Transverse colon (tissue), 3 donors: Measurements from ENCODE around the gene CHST11.

ENCODE experiments used
- POLR2A ChIP-seq: fragments of 450-650 bp; IDR thresholded peaks from one replicate; pipeline ENCODE4 v1.6.1; 2016; ENCODE audit warnings: antibody characterized with exemption, mild to moderate bottlenecking, moderate library complexity
- TF ChIP-seq, protein P1 (sequence below), 5 experiments: fragments of 200-600 bp in 3 of 5; fragments of 450-650 bp in 2 of 5; sonication (generic) in 3 of 5; IDR thresholded peaks; 1 replicate in 2 of 5; 2 replicates in 3 of 5; pipeline ENCODE4 v1.5.1; 2016 to 2017; ENCODE audit warnings: antibody characterized with exemption in 5 of 5, inconsistent platforms in 3 of 5, mild to moderate bottlenecking in 2 of 5, moderate library complexity in 1 of 5

DNA sequence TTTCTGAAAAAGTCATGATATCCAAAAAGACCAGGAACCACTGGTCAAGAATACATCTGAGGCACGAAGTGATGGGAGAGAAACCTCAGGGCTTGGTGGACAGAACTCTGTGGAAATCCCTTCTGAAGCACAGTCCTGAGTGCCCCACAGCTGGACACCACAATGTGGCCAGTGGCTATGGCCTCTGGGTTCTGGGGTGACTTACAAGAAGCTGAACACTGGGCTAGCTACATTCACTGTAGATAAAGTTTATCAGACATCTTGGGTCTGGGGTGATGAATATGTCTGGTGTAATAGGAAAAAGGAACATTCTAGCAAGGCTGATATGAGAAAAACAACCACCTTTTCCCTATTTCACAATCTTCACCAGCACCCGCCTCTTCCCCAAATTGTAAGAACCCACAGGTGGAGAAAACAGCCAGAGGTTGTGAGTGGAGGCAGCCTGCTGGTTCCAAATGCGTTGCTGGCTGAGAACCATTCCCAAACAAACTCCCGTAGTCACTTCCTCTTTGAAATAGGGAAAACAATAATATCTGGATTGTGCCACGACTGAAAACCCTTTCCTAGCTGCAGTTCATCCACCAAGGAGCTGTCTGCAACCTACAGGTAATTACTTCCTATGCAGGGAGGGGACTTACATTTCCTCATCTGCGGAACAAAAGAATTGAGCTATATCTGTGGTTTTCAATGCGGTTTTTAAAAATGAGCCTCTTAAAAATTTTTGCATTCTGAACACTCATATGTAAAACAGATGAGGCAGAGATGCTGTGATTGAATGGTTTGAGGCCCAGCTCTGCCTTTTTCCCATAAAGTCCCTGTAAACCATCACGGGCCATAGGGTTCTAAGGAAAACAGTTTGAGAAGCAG, 307.7 kb downstream of the CHST11 start:
- TF ChIP-seq, protein P1, sequence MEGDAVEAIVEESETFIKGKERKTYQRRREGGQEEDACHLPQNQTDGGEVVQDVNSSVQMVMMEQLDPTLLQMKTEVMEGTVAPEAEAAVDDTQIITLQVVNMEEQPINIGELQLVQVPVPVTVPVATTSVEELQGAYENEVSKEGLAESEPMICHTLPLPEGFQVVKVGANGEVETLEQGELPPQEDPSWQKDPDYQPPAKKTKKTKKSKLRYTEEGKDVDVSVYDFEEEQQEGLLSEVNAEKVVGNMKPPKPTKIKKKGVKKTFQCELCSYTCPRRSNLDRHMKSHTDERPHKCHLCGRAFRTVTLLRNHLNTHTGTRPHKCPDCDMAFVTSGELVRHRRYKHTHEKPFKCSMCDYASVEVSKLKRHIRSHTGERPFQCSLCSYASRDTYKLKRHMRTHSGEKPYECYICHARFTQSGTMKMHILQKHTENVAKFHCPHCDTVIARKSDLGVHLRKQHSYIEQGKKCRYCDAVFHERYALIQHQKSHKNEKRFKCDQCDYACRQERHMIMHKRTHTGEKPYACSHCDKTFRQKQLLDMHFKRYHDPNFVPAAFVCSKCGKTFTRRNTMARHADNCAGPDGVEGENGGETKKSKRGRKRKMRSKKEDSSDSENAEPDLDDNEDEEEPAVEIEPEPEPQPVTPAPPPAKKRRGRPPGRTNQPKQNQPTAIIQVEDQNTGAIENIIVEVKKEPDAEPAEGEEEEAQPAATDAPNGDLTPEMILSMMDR (IDR thresholded peaks at IDR 0.05), result no peak
- no peak for TF ChIP-seq POLR2A
